GM12891 (cell line): ENCODE data around the gene APEH.
"Not testable (repeated sequence)": the region's sequence is repeated elsewhere in the genome, so short reads cannot be mapped to it uniquely, and the experiment has no call there.

Experiments
- PAX5 ChIP-seq: IDR thresholded peaks from 2 replicates; pipeline ENCODE4 v1.6.1; 2011; ENCODE audit warnings: low read length, moderate library complexity, mild to moderate bottlenecking; ENCODE audit not compliant: insufficient read depth, severe bottlenecking
- POLR2A ChIP-seq: IDR thresholded peaks from 2 replicates; pipeline ENCODE4 v1.6.1; 2011; ENCODE audit warnings: low read depth, low read length, control low read depth
- POLR2AphosphoS5 ChIP-seq: IDR thresholded peaks from 2 replicates; pipeline ENCODE4 v1.6.1; 2011; ENCODE audit warnings: low read depth, low read length, control low read depth
- POU2F2 ChIP-seq: IDR thresholded peaks from 2 replicates; pipeline ENCODE4 v1.6.1; 2011; ENCODE audit warnings: low read depth, mild to moderate bottlenecking, control low read depth, low read length, moderate library complexity
- SPI1 ChIP-seq: IDR thresholded peaks from 2 replicates; pipeline ENCODE4 v1.6.1; 2011; ENCODE audit warnings: low read depth, low read length, control low read depth
- TAF1 ChIP-seq: IDR thresholded peaks from 2 replicates; pipeline ENCODE4 v1.6.1; 2011; ENCODE audit warnings: low read depth, low read length, control low read depth

- TF ChIP-seq TAF1, POLR2A, POLR2AphosphoS5, POU2F2, PAX5, SPI1: not testable (repeated sequence)
Measured at GRCh38 chr3:49695350-49696015, 21.3 kb downstream of the APEH start.
